Posterior cingulate gyrus (tissue), 11 donors: Measurements from ENCODE around the gene KCNQ5.

Experiments
- DNase-seq, 10 donors: peaks; one replicate each; pipeline versions ENCODE4 v3.0.0 to v3.0.0-alpha.2; 2020 to 2021; ENCODE audit warnings: mixed read lengths in 3 of 10
- intact Hi-C: fragments of 100-400 bp; cut with DNase I; formaldehyde crosslinking; loops from one replicate; pipeline ENCODE4 v1.15.1; 2023

KCNQ5 gene

GRCh38 chr6:72669324-72669723, 47.5 kb downstream of the KCNQ5 start:
- intact Hi-C loops: no loop called here
- DNase-seq: no peak

- DNase-seq: no peak
These were observed 51.0 kb downstream of the KCNQ5 start for GRCh38 chr6:72672906-72673305.

DNA sequence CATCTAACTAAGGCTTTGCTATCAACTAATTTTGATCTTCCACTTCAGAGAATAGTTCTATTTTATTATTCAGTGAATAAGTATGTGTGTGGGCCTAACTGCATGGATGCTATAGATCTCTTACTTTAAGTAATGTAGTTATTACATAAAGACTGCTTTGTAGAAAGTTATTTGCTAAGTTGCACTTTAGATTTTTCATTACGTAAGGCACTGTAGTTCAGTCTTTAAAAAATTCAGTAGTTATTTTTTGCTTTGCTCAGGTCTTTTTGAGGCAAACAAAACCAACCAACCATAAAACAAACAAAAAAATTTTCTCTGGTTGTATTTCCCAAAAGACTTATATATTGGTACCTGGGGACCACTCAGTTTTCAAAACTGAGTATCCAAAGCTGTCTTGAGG, 53.0 kb downstream of the KCNQ5 start:
- DNase-seq: no peak
- intact Hi-C loops: no loop called here

More at GRCh38 chr6:72672906-72673305, 51.0 kb downstream of the KCNQ5 start:
- intact Hi-C loops: no loop called here

DNA sequence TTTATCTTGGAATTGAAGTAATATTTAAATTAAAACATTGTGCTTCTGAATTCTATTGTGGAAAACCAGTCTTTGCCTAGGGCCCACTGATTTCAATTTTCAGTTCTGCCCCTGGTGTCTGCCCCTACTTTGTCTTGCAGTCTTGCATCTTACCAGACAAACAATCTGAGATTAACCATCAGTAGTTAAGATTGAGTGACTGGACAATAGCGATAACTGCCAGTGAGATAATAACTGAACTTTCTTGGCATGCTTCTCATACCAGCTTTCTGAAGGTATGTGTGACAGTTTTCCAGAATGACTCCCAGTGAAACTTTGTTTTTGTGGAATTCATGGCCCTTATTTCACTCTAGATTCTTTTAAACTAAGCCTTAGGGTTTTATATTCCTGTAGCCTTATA, 53.5 kb downstream of the KCNQ5 start:
- intact Hi-C loops: no loop called here

GRCh38 chr6:72676995-72677394, 55.1 kb downstream of the KCNQ5 start:
- DNase-seq: no peak
- intact Hi-C loops: no loop called here

More for the DNA sequence above, 53.5 kb downstream of the KCNQ5 start:
- no peak for DNase-seq

DNA sequence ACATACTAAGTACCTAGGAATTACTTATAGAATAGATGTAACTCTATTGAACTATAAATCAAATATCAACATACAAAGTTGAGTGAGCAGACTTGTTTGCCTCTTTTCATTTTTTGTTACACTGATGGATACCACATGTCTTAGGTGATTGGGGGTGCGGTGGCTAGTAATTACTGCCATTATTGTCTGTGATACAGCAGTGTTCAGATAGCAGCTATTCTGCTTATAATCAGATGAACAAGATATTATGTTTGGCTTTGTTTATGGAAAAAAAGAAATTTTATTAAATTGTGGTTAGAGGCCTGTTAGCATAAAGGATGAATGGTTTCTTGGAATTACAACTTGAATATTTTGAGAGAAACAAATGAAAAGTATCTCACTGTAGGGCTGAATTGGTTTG, 55.9 kb downstream of the KCNQ5 start:
- DNase-seq: no peak
- intact Hi-C loops: no loop called here

DNA sequence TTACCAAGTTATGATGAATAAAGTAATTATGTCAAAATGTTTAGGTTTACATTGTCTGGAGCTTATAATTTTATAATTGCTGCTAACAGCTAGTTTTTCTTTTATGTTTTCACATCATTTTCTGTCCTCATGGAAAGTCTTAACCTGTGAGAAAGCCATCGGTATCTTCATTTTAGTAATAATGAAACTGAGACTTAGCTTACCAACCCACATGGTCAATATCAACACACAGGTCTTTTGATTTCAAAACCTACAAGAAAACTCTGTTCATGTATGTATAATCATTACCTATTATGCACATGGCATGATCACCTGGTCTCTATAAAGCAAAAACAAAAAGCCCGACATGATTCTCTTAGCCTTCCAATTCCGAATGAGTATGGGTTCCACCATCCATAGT, 61.9 kb downstream of the KCNQ5 start:
- DNase-seq: no peak
- intact Hi-C loops: no loop called here

GRCh38 chr6:72689107-72689954, 67.5 kb downstream of the KCNQ5 start:
- intact Hi-C loops: no loop called here
- DNase-seq: no peak

- no peak for DNase-seq
- intact Hi-C loops: no loop called here
These were observed 69.4 kb downstream of the KCNQ5 start for GRCh38 chr6:72691249-72691648.

DNA sequence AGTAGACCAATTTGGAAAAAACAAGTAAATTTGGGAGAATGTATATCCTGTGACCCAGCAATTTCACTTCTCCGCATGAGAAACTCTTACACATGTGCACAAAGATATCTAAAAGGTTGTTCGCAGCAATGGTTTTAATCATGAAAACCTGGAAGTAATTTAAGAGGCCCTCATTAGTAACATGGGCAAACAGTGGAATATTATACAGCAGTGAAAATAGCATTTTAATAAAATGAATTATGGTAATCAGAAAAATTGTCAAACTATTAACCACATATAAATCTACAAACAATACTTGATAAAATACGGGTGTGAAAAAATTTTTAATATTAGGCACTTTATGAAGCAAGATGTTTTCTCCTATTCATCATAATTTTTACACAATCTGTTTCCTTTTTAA, 74.2 kb downstream of the KCNQ5 start:
- DNase-seq: no peak
- intact Hi-C loops: no loop called here

GRCh38 chr6:72699159-72699558, 77.3 kb downstream of the KCNQ5 start:
- intact Hi-C loops: no loop called here
- DNase-seq: no peak

- intact Hi-C loops: no loop called here
- DNase-seq: no peak
These were observed 80.6 kb downstream of the KCNQ5 start for GRCh38 chr6:72702421-72702820.

GRCh38 chr6:72703093-72703492, 81.2 kb downstream of the KCNQ5 start:
- no peak for DNase-seq
- intact Hi-C loops: no loop called here

DNA sequence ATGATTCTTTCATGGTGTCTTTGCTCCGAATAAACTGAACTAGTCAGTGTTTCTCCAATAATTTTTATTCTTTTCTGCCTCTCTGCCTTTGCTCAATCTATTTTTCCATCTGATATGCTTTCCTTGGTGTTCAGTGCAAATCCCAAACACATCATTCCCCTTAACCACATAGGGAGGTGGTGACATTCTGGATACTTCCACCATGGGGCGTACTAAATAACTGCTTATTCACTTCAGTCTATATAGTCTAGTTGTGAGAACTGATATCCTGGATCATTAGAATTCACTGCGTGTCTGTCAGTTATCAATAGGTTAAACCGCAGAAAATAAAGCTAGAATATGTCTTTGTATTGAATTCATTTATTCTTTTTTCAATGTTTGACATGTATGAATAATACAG, 83.1 kb downstream of the KCNQ5 start:
- intact Hi-C loops: no loop called here
- DNase-seq: no peak

GRCh38 chr6:72709431-72709830, 87.6 kb downstream of the KCNQ5 start:
- intact Hi-C loops: no loop called here
- DNase-seq: no peak

- intact Hi-C loops: no loop called here
- no peak for DNase-seq
These were observed 89.9 kb downstream of the KCNQ5 start for GRCh38 chr6:72711731-72712130.

GRCh38 chr6:72712910-72713309, 91.0 kb downstream of the KCNQ5 start:
- no peak for DNase-seq
- intact Hi-C loops: no loop called here

DNA sequence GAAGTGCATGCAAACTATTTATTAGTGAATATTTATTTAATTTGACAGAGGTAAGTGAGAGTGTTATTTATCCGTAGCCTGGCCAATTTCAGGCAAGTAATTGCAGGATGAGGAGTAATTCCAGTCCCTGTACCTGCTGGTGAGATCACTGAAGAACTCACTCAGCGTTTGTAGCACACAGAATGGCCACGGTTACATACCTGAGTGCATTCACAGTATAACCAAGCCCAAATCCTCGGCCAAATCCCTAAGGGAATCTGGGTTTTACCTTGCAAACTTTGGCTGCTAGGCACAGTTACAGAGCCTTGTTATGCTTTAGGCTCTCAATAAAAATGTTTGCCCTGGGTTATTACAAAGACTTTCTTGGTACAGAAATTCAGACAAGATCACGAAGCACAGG, 93.3 kb downstream of the KCNQ5 start:
- intact Hi-C loops: no loop called here
- DNase-seq: no peak

DNA sequence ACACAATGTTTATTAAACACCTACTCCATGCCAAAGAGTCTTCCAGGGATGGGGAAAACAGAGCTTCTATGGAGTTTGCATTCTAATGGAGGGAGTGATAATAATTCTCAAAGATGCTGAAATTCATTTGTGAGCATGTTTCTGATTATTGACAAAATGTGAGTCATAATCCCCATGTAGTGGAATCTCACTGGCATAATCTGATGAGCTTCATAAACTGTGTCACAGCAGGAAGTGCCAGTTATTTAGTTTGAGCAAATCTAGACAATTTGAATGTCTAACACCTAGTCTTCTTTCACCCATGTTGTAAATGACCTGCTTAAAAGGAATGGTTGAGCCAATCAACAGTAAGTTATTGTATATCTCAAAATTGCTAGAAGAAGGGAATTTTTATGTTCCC, 95.1 kb downstream of the KCNQ5 start:
- intact Hi-C loops: no loop called here
- DNase-seq: no peak

GRCh38 chr6:72720464-72720863, 98.6 kb downstream of the KCNQ5 start:
- no peak for DNase-seq
- intact Hi-C loops: no loop called here

DNA sequence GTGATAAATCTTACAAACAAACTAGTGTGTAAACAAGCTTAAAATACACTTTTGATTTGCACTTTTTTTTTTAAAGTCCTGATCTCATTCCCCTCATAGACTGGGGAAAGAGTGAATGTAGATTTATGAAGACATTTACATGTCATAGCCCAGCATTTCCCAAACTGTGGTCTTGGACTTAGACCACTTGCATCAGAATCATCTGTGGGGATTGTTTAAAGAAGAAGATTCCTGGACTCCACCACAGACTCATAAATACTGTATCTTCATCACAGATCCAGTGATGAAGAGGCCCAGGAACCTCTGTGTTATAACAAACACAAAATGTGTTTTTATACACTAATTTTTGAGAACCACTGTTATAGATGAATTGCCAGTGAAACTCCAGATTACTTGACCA, 99.5 kb downstream of the KCNQ5 start:
- DNase-seq: no peak
- intact Hi-C loops: no loop called here

- DNase-seq: no peak
- intact Hi-C loops: no loop called here
These were observed 102.7 kb downstream of the KCNQ5 start for GRCh38 chr6:72724545-72724944.
